Hepatocyte (in vitro differentiated cells): ENCODE measurements around the gene ZSCAN30.

Experiments
- EZH2phosphoT487 ChIP-seq: fragments of 200-600 bp; sonication (generic); IDR thresholded peaks from one replicate; pipeline ENCODE4 v1.6.1; 2018; ENCODE audit warnings: antibody characterized with exemption, mild to moderate bottlenecking, low read depth, moderate library complexity; ENCODE audit not compliant: unreplicated experiment, severe bottlenecking
- TF ChIP-seq, protein P1 (sequence below): fragments of 200-600 bp; sonication (generic); IDR thresholded peaks from 2 replicates; pipeline ENCODE4 v1.5.1; 2016; ENCODE audit warnings: antibody characterized with exemption, mild to moderate bottlenecking; ENCODE audit not compliant: poor library complexity

DNA sequence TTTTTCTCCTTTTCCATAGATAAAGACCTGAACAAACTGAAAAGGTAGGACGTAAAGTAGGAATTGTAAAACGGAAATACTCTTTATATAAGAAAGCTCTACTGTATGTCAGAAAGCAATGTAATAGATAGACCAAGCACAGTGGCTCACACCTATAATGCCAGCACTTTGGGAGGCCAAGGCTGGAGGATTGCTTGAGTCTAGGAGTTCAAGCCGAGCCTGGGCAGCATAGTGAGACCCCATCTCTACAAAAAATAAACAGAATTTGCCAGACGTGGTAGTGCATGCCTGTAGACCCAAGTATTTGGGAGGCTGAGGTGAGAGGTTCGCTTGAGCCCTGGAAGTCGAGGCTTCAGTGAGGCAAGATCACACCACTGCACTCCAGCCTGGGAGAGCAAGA is 41.6 kb downstream of the ZSCAN30 start:
- TF ChIP-seq, protein P1, sequence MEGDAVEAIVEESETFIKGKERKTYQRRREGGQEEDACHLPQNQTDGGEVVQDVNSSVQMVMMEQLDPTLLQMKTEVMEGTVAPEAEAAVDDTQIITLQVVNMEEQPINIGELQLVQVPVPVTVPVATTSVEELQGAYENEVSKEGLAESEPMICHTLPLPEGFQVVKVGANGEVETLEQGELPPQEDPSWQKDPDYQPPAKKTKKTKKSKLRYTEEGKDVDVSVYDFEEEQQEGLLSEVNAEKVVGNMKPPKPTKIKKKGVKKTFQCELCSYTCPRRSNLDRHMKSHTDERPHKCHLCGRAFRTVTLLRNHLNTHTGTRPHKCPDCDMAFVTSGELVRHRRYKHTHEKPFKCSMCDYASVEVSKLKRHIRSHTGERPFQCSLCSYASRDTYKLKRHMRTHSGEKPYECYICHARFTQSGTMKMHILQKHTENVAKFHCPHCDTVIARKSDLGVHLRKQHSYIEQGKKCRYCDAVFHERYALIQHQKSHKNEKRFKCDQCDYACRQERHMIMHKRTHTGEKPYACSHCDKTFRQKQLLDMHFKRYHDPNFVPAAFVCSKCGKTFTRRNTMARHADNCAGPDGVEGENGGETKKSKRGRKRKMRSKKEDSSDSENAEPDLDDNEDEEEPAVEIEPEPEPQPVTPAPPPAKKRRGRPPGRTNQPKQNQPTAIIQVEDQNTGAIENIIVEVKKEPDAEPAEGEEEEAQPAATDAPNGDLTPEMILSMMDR: no peak
- no peak for TF ChIP-seq EZH2phosphoT487
